Measurements from ENCODE around the gene PTGIS.
"Not testable (repeated sequence)": the region's sequence is repeated elsewhere in the genome, so short reads cannot be mapped to it uniquely, and the experiment has no call there.

Gene PTGIS

DNA sequence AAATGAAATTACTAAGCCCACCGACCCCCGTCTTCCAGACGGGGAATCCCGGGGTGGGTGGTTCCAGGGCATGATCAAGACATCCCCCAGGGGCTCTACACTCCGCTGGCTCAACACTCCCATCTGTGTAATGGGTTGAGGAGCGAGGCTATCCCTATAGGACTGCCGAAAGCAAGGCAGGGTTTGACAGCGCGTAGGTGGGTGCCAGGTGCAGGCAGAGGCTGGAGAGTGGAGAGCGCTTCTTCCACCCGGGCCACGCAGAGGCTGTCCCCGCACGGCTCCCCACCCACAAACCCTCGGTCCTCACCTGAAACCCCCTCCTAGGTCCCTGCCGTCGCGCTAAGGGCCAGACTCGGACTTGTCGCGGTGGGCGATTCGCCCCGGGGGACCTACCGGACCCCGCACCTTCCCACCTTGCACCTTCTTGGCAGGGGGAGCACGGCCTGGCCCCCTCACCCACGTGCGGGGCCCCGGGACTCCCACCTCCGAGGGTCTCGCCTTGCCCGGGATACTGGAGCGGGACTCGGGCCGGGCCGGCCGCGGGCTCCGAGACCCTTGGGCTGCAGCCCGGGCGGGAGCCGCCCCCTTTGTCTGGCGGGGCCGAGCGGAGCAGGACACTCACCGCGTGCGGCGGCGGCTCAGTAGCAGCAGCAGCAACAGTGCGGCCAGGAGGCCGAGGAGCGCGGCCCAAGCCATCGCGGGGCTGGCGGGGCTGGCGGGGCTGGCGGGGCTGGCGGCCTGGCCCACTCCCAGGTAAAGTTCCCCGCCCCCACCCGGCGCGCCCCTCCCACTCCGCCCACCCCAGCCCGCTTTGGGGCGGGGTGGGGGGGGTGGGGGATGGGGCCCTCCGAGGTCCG lies at the start of gene PTGIS:
Gene PTGIS (minus strand): TSS at position 717 of the 857 bp plus-strand sequence. CDS start 21 bp downstream, at position 696.
- TF ChIP-seq, protein P1, sequence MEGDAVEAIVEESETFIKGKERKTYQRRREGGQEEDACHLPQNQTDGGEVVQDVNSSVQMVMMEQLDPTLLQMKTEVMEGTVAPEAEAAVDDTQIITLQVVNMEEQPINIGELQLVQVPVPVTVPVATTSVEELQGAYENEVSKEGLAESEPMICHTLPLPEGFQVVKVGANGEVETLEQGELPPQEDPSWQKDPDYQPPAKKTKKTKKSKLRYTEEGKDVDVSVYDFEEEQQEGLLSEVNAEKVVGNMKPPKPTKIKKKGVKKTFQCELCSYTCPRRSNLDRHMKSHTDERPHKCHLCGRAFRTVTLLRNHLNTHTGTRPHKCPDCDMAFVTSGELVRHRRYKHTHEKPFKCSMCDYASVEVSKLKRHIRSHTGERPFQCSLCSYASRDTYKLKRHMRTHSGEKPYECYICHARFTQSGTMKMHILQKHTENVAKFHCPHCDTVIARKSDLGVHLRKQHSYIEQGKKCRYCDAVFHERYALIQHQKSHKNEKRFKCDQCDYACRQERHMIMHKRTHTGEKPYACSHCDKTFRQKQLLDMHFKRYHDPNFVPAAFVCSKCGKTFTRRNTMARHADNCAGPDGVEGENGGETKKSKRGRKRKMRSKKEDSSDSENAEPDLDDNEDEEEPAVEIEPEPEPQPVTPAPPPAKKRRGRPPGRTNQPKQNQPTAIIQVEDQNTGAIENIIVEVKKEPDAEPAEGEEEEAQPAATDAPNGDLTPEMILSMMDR (IDR thresholded peaks at IDR 0.05; ENCODE audit: extremely low read depth, missing control alignments): no peak
- DNase-seq (ENCODE audit: low spot score): no peak

DNA sequence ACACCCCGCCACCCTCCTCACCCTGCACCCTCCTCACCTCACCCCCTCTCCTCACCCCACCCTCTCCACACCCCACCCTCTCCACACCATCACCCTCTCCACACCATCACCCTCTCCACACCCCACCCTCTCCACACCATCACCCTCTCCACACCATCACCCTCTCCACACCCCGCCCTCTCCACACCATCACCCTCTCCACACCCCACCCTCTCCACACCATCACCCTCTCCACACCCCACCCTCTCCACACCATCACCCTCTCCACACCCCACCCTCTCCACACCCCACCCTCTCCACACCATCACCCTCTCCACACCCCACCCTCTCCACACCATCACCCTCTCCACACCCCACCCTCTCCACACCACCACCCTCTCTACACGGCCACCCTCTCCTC lies 49.5 kb upstream of the PTGIS start:
- not testable (repeated sequence) for DNase-seq (ENCODE audit: low spot score)

DNA sequence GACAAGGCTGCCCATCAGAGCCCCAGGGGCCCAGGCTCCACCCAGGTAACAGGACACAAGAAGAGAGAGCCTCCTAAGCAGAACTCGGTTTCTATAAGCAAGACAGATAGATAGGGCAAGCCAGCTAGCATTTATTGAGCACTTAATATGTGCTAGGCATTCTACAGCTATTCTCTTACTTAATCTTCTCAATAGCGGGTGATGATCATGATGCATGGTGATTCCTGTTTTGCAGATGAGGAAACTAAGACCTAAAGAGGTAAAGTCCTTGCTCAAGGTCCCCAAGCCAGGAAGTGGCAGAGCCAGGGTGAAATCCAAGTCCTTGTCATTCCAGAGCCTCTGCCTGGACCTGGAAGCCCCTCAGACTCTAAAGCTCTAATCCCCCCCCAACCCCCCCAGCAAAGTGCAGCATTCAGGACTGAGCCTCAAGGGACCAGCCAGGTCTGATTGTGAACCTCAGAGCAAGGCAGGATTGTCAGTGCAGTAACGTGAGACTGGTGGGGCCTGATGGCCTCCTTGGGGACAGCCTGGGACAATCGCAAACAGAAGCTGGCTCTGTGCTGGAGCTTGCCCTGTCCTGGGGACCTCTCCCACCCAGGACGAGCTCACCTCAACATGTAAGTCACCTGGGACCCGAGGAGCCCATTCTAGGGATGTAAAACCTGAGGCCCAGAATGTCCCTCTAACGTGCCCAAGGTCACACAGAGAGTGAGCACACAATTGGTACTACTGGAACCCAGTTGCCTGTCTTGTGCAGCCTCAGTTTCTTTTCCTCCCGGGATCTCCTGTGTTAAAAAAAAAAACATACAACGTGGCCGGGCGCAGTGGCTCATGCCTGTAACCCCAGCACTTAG lies 48.4 kb upstream of the PTGIS start:
- TF ChIP-seq, protein P1 (IDR thresholded peaks at IDR 0.05; ENCODE audit: extremely low read depth, missing control alignments): no peak
- DNase-seq (ENCODE audit: low spot score): no peak

DNA sequence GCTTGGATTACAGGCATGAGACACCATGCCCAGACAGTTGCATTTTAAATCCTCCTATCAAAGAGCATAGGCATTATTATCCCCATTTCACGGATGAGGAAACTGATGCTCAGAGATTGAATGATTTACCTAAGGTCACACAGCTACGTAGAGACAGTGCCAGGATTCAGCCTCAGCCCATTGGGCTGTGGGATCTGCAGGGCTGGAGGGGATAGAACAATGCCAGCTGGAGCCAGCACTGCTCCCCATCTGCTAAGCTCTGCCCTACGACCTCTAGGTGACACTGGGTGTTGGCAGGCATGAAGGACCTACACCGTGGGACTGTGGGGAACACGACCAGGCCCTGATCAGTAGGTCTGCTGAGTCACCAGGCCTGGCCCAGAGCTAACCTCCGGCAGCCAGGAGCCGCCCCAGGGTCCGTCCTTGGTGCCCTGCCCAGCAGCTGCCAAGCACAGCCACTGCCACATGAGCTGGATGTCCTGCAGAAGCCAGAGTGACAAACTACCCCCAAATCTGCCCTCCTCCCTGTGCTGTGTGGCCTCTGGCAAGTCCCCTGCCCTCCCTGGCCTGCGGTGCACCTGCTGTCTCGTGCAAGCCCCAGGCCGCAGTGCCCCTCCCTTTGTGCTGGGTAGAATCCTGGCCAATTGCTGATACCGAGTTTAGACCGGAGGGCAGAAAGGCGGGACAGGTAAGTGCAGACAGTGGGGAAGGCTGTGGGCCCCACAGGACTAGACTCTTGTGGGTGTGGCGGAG lies 47.6 kb upstream of the PTGIS start:
- TF ChIP-seq, protein P1 (IDR thresholded peaks at IDR 0.05; ENCODE audit: extremely low read depth, missing control alignments): no peak
- no peak for DNase-seq (ENCODE audit: low spot score)

DNA sequence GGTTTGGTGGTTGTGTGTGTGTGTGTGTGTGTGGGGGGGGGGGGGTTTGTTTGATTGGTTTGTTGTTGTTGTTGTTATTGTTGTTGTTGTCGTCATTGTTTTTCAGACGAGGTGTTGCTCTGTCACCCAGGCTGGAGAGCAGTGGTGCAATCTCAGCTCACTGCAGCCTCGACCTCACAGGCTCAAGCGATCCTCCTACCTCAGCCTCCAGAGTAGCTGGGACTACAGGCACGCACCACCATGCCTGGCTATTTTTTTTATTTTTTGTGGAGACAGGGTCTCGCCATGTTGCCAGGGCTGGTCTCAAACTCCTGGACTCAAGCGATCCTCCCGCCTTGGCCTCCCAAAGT lies 47.1 kb upstream of the PTGIS start:
- DNase-seq (ENCODE audit: low spot score): not testable (repeated sequence)

DNA sequence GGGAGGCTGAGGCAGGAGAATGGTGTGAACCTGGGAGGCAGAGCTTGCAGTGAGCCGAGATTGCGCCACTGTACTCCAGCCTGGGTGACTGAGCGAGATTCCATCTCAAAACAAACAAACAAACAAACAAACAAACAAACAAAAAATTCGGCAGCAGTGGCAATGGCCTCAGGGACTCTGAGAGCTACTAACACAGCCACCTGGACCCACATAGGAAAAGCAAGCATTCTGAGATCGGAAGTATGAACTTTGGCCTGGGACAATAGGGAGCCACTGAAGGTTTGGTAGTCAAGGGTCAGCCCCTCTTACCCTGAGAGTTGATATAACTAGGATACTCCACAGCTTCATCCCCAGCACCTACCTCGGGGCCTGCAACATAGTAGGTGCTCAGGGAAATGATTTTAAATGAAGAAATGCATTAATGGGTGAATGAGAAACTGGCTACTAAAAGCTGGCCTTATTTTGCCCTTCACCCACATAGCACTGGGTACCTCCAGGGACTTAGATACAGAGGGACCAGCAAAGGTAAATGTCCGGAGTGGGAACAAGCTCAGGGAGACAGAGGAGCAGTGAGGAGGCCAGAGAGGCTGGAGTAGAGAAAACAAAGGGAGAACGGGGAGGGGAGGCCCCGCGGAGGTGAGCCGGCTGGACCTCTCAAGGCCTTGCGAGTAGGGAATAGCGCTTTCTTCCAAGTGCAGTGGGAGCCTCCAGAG lies 46.6 kb upstream of the PTGIS start:
- no peak for DNase-seq (ENCODE audit: low spot score)
- TF ChIP-seq, protein P1 (IDR thresholded peaks at IDR 0.05; ENCODE audit: extremely low read depth, missing control alignments): no peak

DNA sequence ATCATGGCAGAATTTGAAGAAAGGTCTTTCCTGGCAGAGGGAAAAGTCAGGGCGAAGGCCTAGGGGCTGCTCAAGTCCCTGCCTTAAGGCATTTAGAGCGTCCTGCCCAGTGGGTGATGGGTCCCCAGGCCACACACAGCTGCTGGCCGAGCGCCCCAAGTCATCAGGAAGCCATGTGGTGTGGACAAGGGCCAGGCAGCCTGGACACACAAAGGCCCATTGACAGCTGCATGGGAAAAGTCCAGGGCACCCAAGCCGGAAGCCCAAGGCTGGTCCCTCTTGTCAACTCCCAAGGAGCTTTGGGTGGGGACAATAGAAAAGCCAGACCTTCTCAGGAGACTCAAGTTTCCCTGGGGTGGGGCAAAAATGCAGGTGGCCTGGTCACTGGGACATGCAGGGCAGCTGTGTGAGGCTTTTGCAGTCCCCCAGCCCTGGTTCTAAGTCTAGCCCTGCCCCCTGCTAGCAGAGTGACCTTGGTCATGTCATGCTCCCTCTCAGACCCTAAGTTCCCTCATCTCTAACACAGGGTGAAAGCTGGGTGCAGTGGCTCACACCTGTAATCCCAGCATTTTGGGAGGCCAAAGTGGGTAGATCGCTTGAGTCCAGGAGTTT lies 44.3 kb upstream of the PTGIS start:
- no peak for DNase-seq (ENCODE audit: low spot score)
- TF ChIP-seq, protein P1 (IDR thresholded peaks at IDR 0.05; ENCODE audit: extremely low read depth, missing control alignments): no peak

DNA sequence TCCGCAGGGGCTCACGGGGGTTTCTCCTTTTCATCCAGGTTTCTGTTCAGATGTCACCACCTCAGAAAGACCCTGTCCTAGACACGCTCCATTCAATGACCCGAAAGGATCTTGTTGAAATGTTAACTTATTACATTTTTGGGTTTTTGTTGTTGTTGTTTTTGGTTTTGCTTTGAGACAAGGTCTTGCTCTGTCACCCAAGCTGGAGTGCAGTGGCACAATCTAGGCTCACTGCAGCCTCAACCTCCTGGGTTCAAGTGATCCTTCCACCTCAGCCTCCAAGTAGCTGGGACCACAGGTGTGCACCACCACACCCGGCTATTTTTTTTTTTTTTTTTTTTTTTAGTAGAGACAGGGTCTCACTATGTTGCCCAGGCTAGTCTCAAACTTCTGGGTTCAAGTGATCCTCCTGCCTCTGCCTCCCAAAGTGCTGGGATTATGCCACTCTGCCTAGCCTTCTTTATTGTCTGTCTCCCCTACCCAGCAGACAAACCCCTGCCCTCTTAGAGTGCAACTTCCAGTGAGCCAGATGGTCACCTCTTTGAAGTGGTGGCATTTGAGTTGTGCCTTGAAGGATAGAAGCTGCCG lies 43.7 kb upstream of the PTGIS start:
- not testable (repeated sequence) for DNase-seq (ENCODE audit: low spot score)

Data from GM20000 (cell line).